HG02763 (cell line): ENCODE data around the gene SMIM26.

Source experiments
- ATAC-seq: cut with Tn5 transposase; IDR thresholded peaks from one replicate; pipeline ENCODE4 v1.9.1; 2021; ENCODE audit warnings: mild to moderate bottlenecking, moderate library complexity; ENCODE audit not compliant: unreplicated experiment

The SMIM26 gene

GRCh38 chr20:18578581-18578980 is 11.3 kb downstream of the SMIM26 start:
- no peak for ATAC-seq

GRCh38 chr20:18580012-18580411 is 12.8 kb downstream of the SMIM26 start:
- ATAC-seq: no peak

GRCh38 chr20:18585134-18585533 is 17.9 kb downstream of the SMIM26 start:
- ATAC-seq: no peak

- peak; percentile 86 for ATAC-seq
Measured at GRCh38 chr20:18587665-18588573, 20.7 kb downstream of the SMIM26 start, which contains the start of gene DTD1. DTD1 (plus strand) TSS chr20:18588054; CDS start chr20:18588073, 19 bp downstream.

- no peak for ATAC-seq
Measured at GRCh38 chr20:18588574-18588933, 21.3 kb downstream of the SMIM26 start.

- no peak for ATAC-seq
Measured at GRCh38 chr20:18589941-18590674, 22.9 kb downstream of the SMIM26 start.

- ATAC-seq: no peak
Measured at GRCh38 chr20:18596270-18596669, 29.0 kb downstream of the SMIM26 start.

- ATAC-seq: no peak
Measured at GRCh38 chr20:18609741-18610140, 42.5 kb downstream of the SMIM26 start.

- ATAC-seq: no peak
Measured at GRCh38 chr20:18611492-18611891, 44.3 kb downstream of the SMIM26 start.

- ATAC-seq: no peak
Measured at GRCh38 chr20:18613553-18613952, 46.3 kb downstream of the SMIM26 start.

GRCh38 chr20:18614244-18614643 is 47.0 kb downstream of the SMIM26 start:
- ATAC-seq: no peak

- no peak for ATAC-seq
Measured at GRCh38 chr20:18615020-18615650, 47.9 kb downstream of the SMIM26 start.
